ENCODE data around the gene ARID1B.

ARID1B gene

GRCh38 chr6:156952401-156952800, 175.2 kb downstream of the ARID1B start:
- Histone ChIP-seq H3K4me2 (ENCODE audit: low read depth, low read length) (no peak overlapping the region), H3K36me3 (replicated peaks; ENCODE audit: insufficient read depth, low read length) (no peaks in the 10 kb centered on the region), H3K9me2 (replicated peaks; ENCODE audit: insufficient read depth, low read length) (no peaks in the 10 kb centered on the region), H3K79me2 (ENCODE audit: low read length) (peaks cover 75% of the 10 kb centered on the region), H3K27ac (ENCODE audit: low read length) (no peak overlapping the region), H3K9ac (ENCODE audit: low read length) (no peak overlapping the region), H2AFZ (ENCODE audit: low read length) (no peak overlapping the region), H3K4me3 (ENCODE audit: low read length) (no peak overlapping the region), H3K4me1 (ENCODE audit: low read length) (no peaks in the 10 kb centered on the region), H3K9me3 (replicated peaks; ENCODE audit: insufficient read depth, low read length) (no peaks in the 10 kb centered on the region), H3K27me3 (replicated peaks; ENCODE audit: insufficient read depth, low read length) (no peaks in the 10 kb centered on the region), H4K20me1 (ENCODE audit: insufficient read depth, low read length) (peaks cover 4% of the 10 kb centered on the region; the same call in 1 of the 2 replicates), H3F3A (ENCODE audit: insufficient read depth, low read length) (no peaks in the 10 kb centered on the region)
- no peak for DNase-seq
- no peak for TF ChIP-seq CTCF (IDR thresholded peaks at IDR 0.05; ENCODE audit: low read length)
- no peak for TF ChIP-seq EZH2phosphoT487 (IDR thresholded peaks at IDR 0.05; ENCODE audit: low read length)
- no peak for TF ChIP-seq EZH2 (optimal IDR thresholded peaks at IDR 0.05; ENCODE audit: low read depth, low read length)

GRCh38 chr6:156953127-156953478, 175.9 kb downstream of the ARID1B start:
- Histone ChIP-seq H3K36me3 (replicated peaks; ENCODE audit: insufficient read depth, low read length) (no peaks in the 10 kb centered on the region), H4K20me1 (ENCODE audit: insufficient read depth, low read length) (peaks cover 4% of the 10 kb centered on the region; the same call in 1 of the 2 replicates), H3K9ac (ENCODE audit: low read length) (no peak overlapping the region), H3K9me3 (replicated peaks; ENCODE audit: insufficient read depth, low read length) (no peaks in the 10 kb centered on the region), H3K4me3 (ENCODE audit: low read length) (no peak overlapping the region), H3K9me2 (replicated peaks; ENCODE audit: insufficient read depth, low read length) (no peaks in the 10 kb centered on the region), H3K4me1 (ENCODE audit: low read length) (no peaks in the 10 kb centered on the region), H3K27ac (ENCODE audit: low read length) (no peak overlapping the region), H3F3A (ENCODE audit: insufficient read depth, low read length) (no peaks in the 10 kb centered on the region), H3K4me2 (ENCODE audit: low read depth, low read length) (no peak overlapping the region), H3K27me3 (replicated peaks; ENCODE audit: insufficient read depth, low read length) (no peaks in the 10 kb centered on the region), H3K79me2 (ENCODE audit: low read length) (peaks cover 82% of the 10 kb centered on the region), H2AFZ (ENCODE audit: low read length) (no peak overlapping the region)
- TF ChIP-seq EZH2 (optimal IDR thresholded peaks at IDR 0.05; ENCODE audit: low read depth, low read length): no peak
- DNase-seq: no peak

- Histone ChIP-seq H3K9ac (ENCODE audit: low read length) (no peak overlapping the region), H3K27ac (ENCODE audit: low read length) (no peak overlapping the region), H3K9me2 (replicated peaks; ENCODE audit: insufficient read depth, low read length) (no peaks in the 10 kb centered on the region), H3K79me2 (ENCODE audit: low read length) (peaks cover 85% of the 10 kb centered on the region), H3K27me3 (replicated peaks; ENCODE audit: insufficient read depth, low read length) (no peaks in the 10 kb centered on the region), H3K4me1 (ENCODE audit: low read length) (no peaks in the 10 kb centered on the region), H3K9me3 (replicated peaks; ENCODE audit: insufficient read depth, low read length) (no peaks in the 10 kb centered on the region), H4K20me1 (ENCODE audit: insufficient read depth, low read length) (peaks cover 4% of the 10 kb centered on the region; the same call in 1 of the 2 replicates), H3K36me3 (replicated peaks; ENCODE audit: insufficient read depth, low read length) (no peaks in the 10 kb centered on the region), H3K4me2 (ENCODE audit: low read depth, low read length) (no peak overlapping the region), H3F3A (ENCODE audit: insufficient read depth, low read length) (no peaks in the 10 kb centered on the region), H3K4me3 (ENCODE audit: low read length) (no peak overlapping the region), H2AFZ (ENCODE audit: low read length) (no peak overlapping the region)
- no peak for DNase-seq
- no peak for TF ChIP-seq EZH2 (optimal IDR thresholded peaks at IDR 0.05; ENCODE audit: low read depth, low read length)
- no peak for TF ChIP-seq CTCF (IDR thresholded peaks at IDR 0.05; ENCODE audit: low read length)
- TF ChIP-seq EZH2phosphoT487 (IDR thresholded peaks at IDR 0.05; ENCODE audit: low read length): no peak
These were observed 176.4 kb downstream of the ARID1B start for GRCh38 chr6:156953479-156954146.

GRCh38 chr6:156954191-156954590, 177.0 kb downstream of the ARID1B start:
- no peak overlapping the region for H3K27ac ChIP-seq (ENCODE audit: low read length)
- H3K27me3 ChIP-seq (replicated peaks; ENCODE audit: insufficient read depth, low read length): no peaks in the 10 kb centered on the region
- H3K4me3 ChIP-seq (ENCODE audit: low read length): no peak overlapping the region
- peaks cover 84% of the 10 kb centered on the region for H3K79me2 ChIP-seq (ENCODE audit: low read length)
- peaks cover 4% of the 10 kb centered on the region; the same call in 1 of the 2 replicates for H4K20me1 ChIP-seq (ENCODE audit: insufficient read depth, low read length)
- H3K9me2 ChIP-seq (replicated peaks; ENCODE audit: insufficient read depth, low read length): no peaks in the 10 kb centered on the region
- H3K4me2 ChIP-seq (ENCODE audit: low read depth, low read length): no peak overlapping the region
- DNase-seq: no peak
- H3K4me1 ChIP-seq (ENCODE audit: low read length): no peaks in the 10 kb centered on the region
- H3K9ac ChIP-seq (ENCODE audit: low read length): no peak overlapping the region
- H3K9me3 ChIP-seq (replicated peaks; ENCODE audit: insufficient read depth, low read length): no peaks in the 10 kb centered on the region
- TF ChIP-seq EZH2phosphoT487 (IDR thresholded peaks at IDR 0.05; ENCODE audit: low read length) (no peak), CTCF (IDR thresholded peaks at IDR 0.05; ENCODE audit: low read length) (no peak), EZH2 (optimal IDR thresholded peaks at IDR 0.05; ENCODE audit: low read depth, low read length) (no peak)
- no peaks in the 10 kb centered on the region for H3K36me3 ChIP-seq (replicated peaks; ENCODE audit: insufficient read depth, low read length)
- no peaks in the 10 kb centered on the region for H3F3A ChIP-seq (ENCODE audit: insufficient read depth, low read length)
- H2AFZ ChIP-seq (ENCODE audit: low read length): no peak overlapping the region

Data from MM.1S (cell line).